Prostate gland (tissue), 2 donors: ENCODE data around the gene REEP6. TPM values are rescaled to one million over a fixed set of nuclear protein-coding genes. Genes with fewer than 3 reads are reported as not detected.
"Not testable (repeated sequence)": the region's sequence is repeated elsewhere in the genome, so short reads cannot be mapped to it uniquely, and the experiment has no call there.

Experiments used
- DNase-seq: peaks from one replicate; pipeline ENCODE4 v3.0.0-alpha.2; 2019; ENCODE audit warnings: low spot score
- H3K27ac ChIP-seq, 2 donors: fragments of 200-600 bp; sonication (generic); 2 replicates each; pipeline ENCODE4 v1.5.1; 2017 to 2019
- H3K27me3 ChIP-seq: fragments of 200-600 bp; sonication (generic); replicated peaks from 2 replicates; pipeline ENCODE4 v1.5.1; 2019; ENCODE audit not compliant: insufficient read depth
- H3K36me3 ChIP-seq, 2 donors: fragments of 200-600 bp; sonication (generic); 1 replicate in 1 of 2; 2 replicates in 1 of 2; pipeline versions ENCODE4 v1.5.1 to v1.8.1; 2017 to 2019
- H3K4me1 ChIP-seq: fragments of 200-600 bp; sonication (generic); replicated peaks from 2 replicates; pipeline ENCODE4 v1.5.1; 2019
- H3K4me3 ChIP-seq, 2 donors: fragments of 200-600 bp; sonication (generic); 2 replicates each; pipeline ENCODE4 v1.5.1; 2017 to 2019
- H3K9me3 ChIP-seq: fragments of 200-600 bp; sonication (generic); 2 replicates; pipeline ENCODE4 v1.5.1; 2017
- POLR2A ChIP-seq: fragments of 450-650 bp; IDR thresholded peaks from one replicate; pipeline ENCODE4 v1.6.1; 2016; ENCODE audit warnings: antibody characterized with exemption, mild to moderate bottlenecking
- POLR2AphosphoS5 ChIP-seq: sonication (generic); formaldehyde crosslinking; IDR thresholded peaks from one replicate; pipeline ENCODE4 v1.6.1; 2017; ENCODE audit warnings: antibody characterized with exemption
- WGBS: methylation state at CpG from one replicate; pipeline ENCODE4 v1.1.5; 2018; 5-methylcytosine and 5-hydroxymethylcytosine counted together
- intact Hi-C: fragments of 100-400 bp; cut with DNase I; formaldehyde crosslinking; loops from one replicate; pipeline ENCODE4 v1.14.2; 2022
- total RNA-seq, 2 donors: library from RNA; depleted of rRNA; stranded (reverse); fragments of >200 nt; gene quantifications; one replicate each; pipeline ENCODE4 v1.1.0, GENCODE V29; 2016
- TF ChIP-seq, protein P1 (sequence below), 4 experiments: fragments of 200-600 bp in 2 of 4; fragments of 450-650 bp in 2 of 4; sonication (generic) in 2 of 4; IDR thresholded peaks; 1 replicate in 3 of 4; 2 replicates in 1 of 4; pipeline ENCODE4 v1.5.1; 2016 to 2019; ENCODE audit warnings: antibody characterized with exemption in 4 of 4, mild to moderate bottlenecking in 2 of 4, moderate library complexity in 2 of 4

REEP6 gene
- total RNA-seq, 2 donors from 2014 or later: 61.9 to 349 TPM

GRCh38 chr19:1475751-1476437 lies 15.1 kb upstream of the REEP6 start:
- H3K27ac ChIP-seq: no peak overlapping the region
- 93% methylated on average over 29 of the region's 31 CpGs for WGBS
- H3K36me3 ChIP-seq: no peaks in the 10 kb centered on the region
- no peak overlapping the region for H3K4me3 ChIP-seq
- TF ChIP-seq, protein P1, sequence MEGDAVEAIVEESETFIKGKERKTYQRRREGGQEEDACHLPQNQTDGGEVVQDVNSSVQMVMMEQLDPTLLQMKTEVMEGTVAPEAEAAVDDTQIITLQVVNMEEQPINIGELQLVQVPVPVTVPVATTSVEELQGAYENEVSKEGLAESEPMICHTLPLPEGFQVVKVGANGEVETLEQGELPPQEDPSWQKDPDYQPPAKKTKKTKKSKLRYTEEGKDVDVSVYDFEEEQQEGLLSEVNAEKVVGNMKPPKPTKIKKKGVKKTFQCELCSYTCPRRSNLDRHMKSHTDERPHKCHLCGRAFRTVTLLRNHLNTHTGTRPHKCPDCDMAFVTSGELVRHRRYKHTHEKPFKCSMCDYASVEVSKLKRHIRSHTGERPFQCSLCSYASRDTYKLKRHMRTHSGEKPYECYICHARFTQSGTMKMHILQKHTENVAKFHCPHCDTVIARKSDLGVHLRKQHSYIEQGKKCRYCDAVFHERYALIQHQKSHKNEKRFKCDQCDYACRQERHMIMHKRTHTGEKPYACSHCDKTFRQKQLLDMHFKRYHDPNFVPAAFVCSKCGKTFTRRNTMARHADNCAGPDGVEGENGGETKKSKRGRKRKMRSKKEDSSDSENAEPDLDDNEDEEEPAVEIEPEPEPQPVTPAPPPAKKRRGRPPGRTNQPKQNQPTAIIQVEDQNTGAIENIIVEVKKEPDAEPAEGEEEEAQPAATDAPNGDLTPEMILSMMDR (IDR thresholded peaks at IDR 0.05): no peak
- TF ChIP-seq POLR2AphosphoS5: no peak
- no peak for TF ChIP-seq POLR2A
- H3K27me3 ChIP-seq: peaks cover 9% of the 10 kb centered on the region
- intact Hi-C loops: no loop called here
- peaks cover 2% of the 10 kb centered on the region for H3K4me1 ChIP-seq
- no peaks in the 10 kb centered on the region for H3K9me3 ChIP-seq
- no peak for DNase-seq

DNA sequence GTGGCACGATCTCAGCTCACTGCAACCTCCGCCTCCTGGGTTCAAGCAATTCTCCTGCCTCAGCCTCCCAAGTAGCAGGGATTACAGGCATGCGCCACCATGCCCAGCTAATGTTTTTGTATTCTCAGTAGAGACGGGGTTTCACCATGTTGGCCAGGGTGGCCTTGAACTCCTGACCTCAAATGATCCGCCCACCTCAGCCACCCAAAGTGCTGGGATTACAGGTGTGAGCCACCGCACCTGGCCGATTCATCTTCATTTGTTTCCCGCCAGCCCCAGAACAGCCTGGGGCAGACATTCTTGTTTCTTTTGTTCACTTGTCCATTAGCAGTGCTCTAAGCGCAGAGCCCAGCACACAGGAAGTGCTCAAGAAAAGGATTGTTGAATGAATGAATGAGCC lies 13.9 kb upstream of the REEP6 start:
- H3K9me3 ChIP-seq, H3K4me3 ChIP-seq, H3K27me3 ChIP-seq, DNase-seq, H3K36me3 ChIP-seq, intact Hi-C loops, H3K27ac ChIP-seq, H3K4me1 ChIP-seq: not testable (repeated sequence)
- WGBS: 94% methylated on average over 9 of the region's 9 CpGs

DNA sequence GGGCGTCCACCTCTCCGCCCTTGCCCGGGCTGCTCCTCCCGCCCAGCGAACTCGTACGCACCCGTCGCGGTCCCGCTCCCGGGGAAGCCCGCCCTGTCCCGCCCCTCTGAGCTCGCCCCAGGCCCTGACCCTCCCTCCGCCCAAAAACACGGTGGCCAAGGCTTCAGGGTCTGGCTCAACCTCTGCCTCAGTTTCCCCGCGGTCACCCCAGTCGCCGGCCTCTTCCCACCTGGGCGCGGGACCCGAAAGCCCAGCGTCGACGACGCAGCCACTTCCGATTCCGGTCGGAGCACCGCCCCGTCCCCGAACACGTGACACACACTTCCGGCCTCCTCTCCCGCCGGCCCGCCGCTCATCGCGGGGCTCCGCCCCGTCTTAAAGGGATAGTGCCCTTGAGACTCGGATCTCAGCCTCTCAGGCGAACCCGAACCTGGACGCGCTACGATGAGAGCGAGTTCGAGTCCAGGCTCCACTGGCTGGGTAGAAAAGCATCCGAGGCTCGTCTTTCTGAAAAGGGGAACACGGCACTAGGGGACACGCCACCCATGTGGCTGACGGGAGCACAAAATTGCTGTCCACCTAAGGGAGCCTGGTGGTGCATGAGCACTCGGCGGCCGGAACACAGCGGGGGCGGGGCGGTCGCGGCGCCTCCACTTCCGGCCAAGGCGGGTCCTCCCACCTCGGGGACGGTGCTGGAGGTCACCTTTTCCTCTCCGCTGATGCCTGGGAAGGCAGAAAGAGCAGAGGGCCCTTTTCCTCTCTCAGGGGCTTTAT lies 11.9 kb upstream of the REEP6 start, which contains the start of gene C19orf25:
Gene C19orf25, minus strand, starts transcription at position 282 of the 774 bp plus-strand sequence. CDS start 312 bp downstream, outside the sequence.
- Histone ChIP-seq H3K27me3 (no peaks in the 10 kb centered on the region), H3K4me3 (peak within 1 kb of the TSS; percentile 89 to 92), H3K36me3 (no peaks in the 10 kb centered on the region), H3K27ac (peak within 1 kb of the TSS; percentile 57 to 68), H3K4me1 (no peaks in the 10 kb centered on the region), H3K9me3 (no peaks in the 10 kb centered on the region)
- intact Hi-C loops: no loop called here
- under 1% methylated on average over 58 of the region's 71 CpGs for WGBS
- DNase-seq: peak; percentile 90
- TF ChIP-seq POLR2A (peak; percentile 57), POLR2AphosphoS5 (peak; percentile 99)
- TF ChIP-seq, protein P1 (IDR thresholded peaks at IDR 0.05): peak in 2 of 4 experiments; percentile 9 to 10

DNA sequence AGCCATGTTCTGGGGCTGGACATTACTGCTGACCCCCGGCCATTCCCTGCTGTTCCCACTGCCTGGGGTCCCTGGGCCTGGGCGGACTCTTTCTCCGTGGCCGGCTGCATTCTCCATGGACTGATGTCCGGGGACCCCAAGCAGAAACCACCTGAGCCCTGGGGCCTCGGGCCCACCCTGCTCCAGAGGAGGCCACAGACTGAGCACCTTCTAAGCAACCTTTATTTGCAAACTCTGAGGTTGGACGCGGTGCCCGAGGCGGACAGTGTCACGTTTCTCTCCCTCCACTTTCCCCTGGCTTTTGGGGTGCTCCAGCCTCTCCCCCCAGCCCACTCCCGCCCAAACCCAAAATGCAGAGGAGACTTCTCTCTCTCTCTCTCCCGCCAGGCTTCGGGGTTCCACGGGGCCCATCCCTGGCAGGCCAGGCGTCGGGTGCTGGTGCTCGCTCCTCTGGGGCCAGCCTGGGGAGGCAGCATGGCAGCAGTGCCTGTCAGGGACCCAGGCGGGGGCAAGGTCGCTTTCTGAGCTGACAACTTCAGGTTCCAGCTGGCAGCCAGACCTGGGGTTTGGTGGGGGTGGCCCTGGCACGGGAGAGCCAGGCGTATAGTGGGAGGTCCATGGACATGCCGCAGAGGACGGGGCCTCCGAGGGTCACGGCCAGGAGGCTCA lies 9.6 kb upstream of the REEP6 start:
- no peaks in the 10 kb centered on the region for H3K36me3 ChIP-seq
- H3K4me1 ChIP-seq: no peaks in the 10 kb centered on the region
- no peak overlapping the region for H3K4me3 ChIP-seq
- H3K27me3 ChIP-seq: no peaks in the 10 kb centered on the region
- intact Hi-C loops: no loop called here
- 89% methylated on average over 26 of the region's 26 CpGs for WGBS
- no peak for DNase-seq
- TF ChIP-seq POLR2AphosphoS5: no peak
- TF ChIP-seq POLR2A: no peak
- TF ChIP-seq, protein P1 (IDR thresholded peaks at IDR 0.05): no peak
- no peaks in the 10 kb centered on the region for H3K9me3 ChIP-seq
- H3K27ac ChIP-seq: no peak overlapping the region

DNA sequence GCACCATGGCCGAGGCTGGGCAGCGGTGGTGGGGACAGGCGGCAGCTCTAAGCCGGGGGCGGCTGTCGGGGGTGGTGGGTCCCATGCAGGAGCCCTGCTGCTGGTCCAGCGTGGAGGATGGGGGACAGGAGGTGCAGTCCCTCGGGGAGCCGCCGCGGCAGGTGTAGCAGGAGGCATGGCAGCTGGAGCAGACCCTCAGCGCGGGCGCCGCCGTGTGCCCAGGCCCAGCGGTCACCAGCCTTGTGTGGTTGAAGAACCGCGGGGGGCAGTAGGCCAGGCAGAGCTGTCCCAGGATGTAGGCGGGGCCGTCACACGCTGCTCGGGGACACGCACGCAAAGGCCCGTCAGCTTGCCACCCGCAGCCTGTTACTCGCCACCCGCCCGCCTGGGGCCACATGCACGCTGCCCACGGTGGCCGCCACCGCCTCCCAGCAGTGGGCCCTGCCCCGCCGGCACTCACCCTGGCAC lies 9.1 kb upstream of the REEP6 start:
- Histone ChIP-seq H3K36me3 (no peaks in the 10 kb centered on the region), H3K9me3 (no peaks in the 10 kb centered on the region), H3K4me3 (no peak overlapping the region), H3K27ac (no peak overlapping the region), H3K27me3 (no peaks in the 10 kb centered on the region), H3K4me1 (no peaks in the 10 kb centered on the region)
- intact Hi-C loops: no loop called here
- no peak for DNase-seq
- TF ChIP-seq POLR2AphosphoS5 (no peak), POLR2A (no peak)
- TF ChIP-seq, protein P1 (IDR thresholded peaks at IDR 0.05): no peak
- 88% methylated on average over 27 of the region's 36 CpGs for WGBS
